Measurements from ENCODE around the gene SOS2. TPM values are rescaled to one million over a fixed set of nuclear protein-coding genes. Genes with fewer than 3 reads are reported as not detected.
"Not testable (repeated sequence)": the region's sequence is repeated elsewhere in the genome, so short reads cannot be mapped to it uniquely, and the experiment has no call there.

The SOS2 gene
- total RNA-seq, 1 donor from 2014 or later: 52.4 TPM

GRCh38 chr14:50091240-50091913 is 140.0 kb downstream of the SOS2 start:
- intact Hi-C loops (cut with DNase I): no loop called here
- ATAC-seq: no peak
- no peak for DNase-seq (ENCODE audit: low spot score)

DNA sequence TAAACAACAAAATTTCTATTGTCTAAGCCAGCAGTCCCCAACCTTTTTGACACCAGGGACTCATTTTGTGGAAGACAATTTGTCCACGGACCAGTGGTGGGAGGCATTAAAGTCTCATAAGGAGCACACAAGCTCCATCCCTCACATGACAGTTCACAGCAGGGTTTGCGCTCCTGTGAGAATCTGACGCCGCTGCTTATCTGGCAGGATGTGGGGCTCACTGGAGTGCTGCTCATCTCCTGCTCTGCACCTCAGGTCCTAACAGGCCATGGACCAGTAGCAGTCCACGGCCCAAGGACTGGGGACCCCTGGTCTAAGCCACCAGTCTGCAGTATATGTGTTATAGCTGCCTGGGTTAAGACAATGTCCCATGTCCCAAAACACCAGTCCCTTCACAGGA is 142.2 kb downstream of the SOS2 start:
- ATAC-seq (no peak), DNase-seq (ENCODE audit: low spot score) (no peak)
- intact Hi-C loops (cut with DNase I): no loop called here

DNA sequence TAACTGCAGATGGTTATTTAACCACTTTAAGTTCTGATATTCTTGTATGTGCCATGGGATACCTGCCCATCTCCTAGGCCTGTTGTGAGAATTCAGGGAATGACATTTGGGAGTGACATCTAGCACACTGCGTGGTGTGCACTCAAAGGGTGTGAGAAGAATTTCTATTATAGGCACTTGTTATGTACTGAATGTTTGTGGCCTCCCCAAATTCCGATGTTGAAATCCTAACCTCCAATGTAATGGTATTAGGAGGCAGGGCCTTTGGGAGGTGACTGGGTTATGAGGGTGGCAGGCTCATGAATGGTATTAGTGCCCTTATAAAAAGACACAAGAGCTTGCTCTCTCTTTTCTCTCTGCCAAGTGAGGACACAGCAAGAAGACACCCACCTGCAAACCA is 142.6 kb downstream of the SOS2 start:
- ATAC-seq: no peak
- DNase-seq (ENCODE audit: low spot score): no peak
- intact Hi-C loops (cut with DNase I): no loop called here

DNA sequence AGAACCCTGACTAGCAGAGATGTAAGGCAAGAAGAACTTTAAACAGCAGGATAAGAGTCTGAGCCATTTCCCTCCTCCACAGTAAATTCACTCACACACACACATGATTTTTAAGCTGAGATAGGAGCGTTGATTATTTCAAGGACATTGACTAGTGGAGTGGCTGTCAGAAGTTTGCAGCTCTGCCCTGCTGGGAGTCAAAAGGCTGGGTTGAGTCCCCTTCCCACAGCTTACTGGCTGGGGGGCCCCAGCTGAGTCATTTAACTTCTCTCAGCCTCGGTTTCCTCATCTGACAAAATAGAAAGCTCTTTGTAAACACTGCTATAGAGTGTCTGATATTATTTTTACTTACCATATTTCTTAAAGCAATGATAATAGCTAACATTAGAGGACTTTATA is 143.3 kb downstream of the SOS2 start:
- ATAC-seq (no peak), DNase-seq (ENCODE audit: low spot score) (no peak)
- intact Hi-C loops (cut with DNase I): no loop called here

GRCh38 chr14:50087341-50088116 is 143.8 kb downstream of the SOS2 start:
- intact Hi-C loops (cut with DNase I): no loop called here
- ATAC-seq (no peak), DNase-seq (ENCODE audit: low spot score) (no peak)

DNA sequence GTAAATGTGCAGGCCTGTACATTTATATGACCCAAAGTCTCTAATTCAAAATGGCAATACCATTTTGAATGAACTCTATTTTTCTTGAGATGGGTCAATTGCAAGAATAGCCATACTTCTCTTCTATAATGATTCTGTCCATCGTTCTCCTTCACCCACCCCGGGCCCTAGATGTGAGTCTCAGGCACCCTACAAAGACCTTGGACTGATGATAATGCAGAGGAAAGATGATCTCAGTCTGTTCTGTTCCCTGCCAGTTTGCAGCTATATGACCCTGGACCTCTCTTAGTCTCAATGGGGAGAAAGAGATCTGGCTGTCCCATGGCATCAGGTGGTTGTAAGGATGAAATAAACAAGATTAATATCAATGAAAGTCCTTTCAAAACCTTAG is 145.1 kb downstream of the SOS2 start:
- intact Hi-C loops (cut with DNase I): no loop called here
- no peak for ATAC-seq
- no peak for DNase-seq (ENCODE audit: low spot score)

GRCh38 chr14:50085570-50086320 is 145.6 kb downstream of the SOS2 start:
- intact Hi-C loops (cut with DNase I): no loop called here
- no peak for ATAC-seq

DNA sequence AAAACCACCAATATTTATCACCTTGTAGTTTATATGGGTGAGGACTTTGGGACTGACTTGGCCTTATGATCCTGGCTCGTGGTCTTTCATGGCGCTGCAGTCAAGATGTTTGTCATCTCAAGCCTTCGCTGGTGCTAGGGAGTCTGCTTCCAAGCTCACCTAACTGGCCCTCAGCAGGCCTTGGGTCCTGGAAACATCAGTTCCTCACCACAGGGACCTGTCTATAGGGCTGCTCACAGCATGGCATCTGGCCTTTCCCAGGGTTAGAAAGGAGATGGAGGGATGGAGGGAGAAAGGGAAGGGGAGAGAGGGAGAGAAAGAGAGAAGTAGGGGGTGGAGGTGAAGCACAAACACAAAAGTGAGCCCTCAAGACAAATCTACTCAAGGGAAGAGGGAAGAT is 146.7 kb downstream of the SOS2 start:
- ATAC-seq (no peak), DNase-seq (ENCODE audit: low spot score) (no peak)
- intact Hi-C loops (cut with DNase I): no loop called here

More at GRCh38 chr14:50085570-50086320, 145.6 kb downstream of the SOS2 start:
- DNase-seq (ENCODE audit: low spot score): no peak

- DNase-seq (ENCODE audit: low spot score): no peak
- peak; percentile 22 for ATAC-seq
- intact Hi-C loops (cut with DNase I): no loop called here
Observed at GRCh38 chr14:50083467-50084337, 147.7 kb downstream of the SOS2 start.

- intact Hi-C loops (cut with DNase I): no loop called here
- DNase-seq (ENCODE audit: low spot score) (no peak), ATAC-seq (no peak)
Observed at GRCh38 chr14:50082784-50083466, 148.5 kb downstream of the SOS2 start.

- ATAC-seq (no peak), DNase-seq (ENCODE audit: low spot score) (no peak)
- intact Hi-C loops (cut with DNase I): no loop called here
Observed at GRCh38 chr14:50082308-50082742, 149.1 kb downstream of the SOS2 start.

GRCh38 chr14:50079103-50079502 is 152.3 kb downstream of the SOS2 start:
- intact Hi-C loops (cut with DNase I); ATAC-seq; DNase-seq (ENCODE audit: low spot score): not testable (repeated sequence)

- ATAC-seq; intact Hi-C loops (cut with DNase I); DNase-seq (ENCODE audit: low spot score): not testable (repeated sequence)
Observed at GRCh38 chr14:50073663-50074062, 157.7 kb downstream of the SOS2 start.

GRCh38 chr14:50072395-50072794 is 159.0 kb downstream of the SOS2 start:
- no peak for DNase-seq (ENCODE audit: low spot score)
- ATAC-seq: no peak
- intact Hi-C loops (cut with DNase I): no loop called here

DNA sequence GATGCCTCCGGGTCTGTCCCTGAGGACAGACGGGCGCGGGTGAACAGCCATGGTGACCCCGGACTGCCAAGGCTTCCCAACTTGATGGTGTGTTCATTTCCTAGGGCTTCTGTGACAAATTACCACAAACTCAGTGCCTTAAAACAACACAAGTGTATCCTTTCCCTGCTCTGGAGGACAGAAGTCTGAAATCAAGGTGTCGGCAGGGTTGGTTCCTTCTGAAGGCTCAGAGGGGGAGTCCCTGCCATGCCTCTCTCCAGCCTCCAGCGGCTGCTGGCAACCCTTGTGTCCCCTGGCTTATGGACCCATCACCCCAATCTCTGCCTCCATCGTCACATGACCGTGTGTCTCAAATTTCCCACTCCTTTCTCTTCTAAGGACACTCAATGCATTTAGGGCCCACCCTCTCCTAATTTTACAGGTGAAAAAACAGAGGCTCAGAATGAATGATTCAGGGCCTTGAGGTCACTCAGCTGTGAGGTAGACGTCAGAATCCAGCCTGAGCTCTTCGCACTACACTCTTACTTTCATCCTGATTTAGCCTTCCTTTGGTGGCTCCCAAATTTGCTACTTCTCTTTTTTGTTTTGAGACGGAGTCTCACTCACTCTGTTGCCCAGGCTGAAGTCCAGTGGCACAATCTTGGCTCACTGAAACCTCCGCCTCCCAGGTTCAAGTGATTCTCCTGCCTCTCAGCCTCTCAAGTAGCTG is 160.4 kb downstream of the SOS2 start:
- DNase-seq (ENCODE audit: low spot score): no peak

DNA sequence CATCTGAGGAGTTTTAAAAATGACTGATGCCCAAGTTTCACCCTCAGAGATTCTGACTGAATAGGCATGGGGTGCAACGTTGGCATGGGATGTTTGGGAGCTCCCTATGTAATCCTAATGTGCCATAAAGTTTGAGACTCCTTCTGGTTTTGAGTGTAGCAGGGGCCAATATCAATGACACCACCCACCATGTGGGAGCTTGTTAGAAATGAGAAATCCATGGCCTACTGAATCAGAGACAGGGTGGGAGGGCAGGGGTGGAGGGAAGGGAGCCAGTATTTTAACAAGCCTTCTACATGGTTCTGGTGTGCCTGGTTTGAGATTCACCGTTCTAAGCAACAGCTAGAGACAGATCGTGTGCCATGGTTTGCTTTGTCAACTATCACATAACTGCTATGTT is 161.1 kb downstream of the SOS2 start:
- intact Hi-C loops (cut with DNase I): no loop called here
- ATAC-seq (no peak), DNase-seq (ENCODE audit: low spot score) (no peak)

More for the DNA sequence above, 160.4 kb downstream of the SOS2 start:
- intact Hi-C loops (cut with DNase I): no loop called here
- ATAC-seq: no peak

- intact Hi-C loops (cut with DNase I): no loop called here
- no peak for ATAC-seq
Observed at GRCh38 chr14:50069325-50069724, 162.1 kb downstream of the SOS2 start.

DNA sequence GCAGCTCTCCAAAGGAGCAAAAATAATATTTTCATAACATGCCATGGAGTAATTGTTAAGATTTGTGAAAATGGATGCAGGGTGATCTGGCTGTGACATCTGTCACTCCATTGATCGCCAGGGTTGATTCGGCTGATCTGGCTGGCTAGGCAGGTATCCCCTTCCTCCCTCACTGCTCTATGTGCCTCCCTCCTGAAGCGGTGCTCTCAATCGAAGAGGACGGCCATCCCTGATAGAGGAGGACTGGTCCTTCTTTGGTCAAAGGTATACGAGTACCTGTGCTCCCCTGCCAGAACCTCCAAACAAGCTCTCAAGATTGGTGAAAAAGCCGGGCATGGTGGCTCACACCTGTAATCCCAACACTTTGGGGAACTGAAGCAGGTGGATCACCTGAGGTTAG is 162.9 kb downstream of the SOS2 start:
- intact Hi-C loops (cut with DNase I): no loop called here
- DNase-seq (ENCODE audit: low spot score): no peak
- ATAC-seq: no peak

More at GRCh38 chr14:50069325-50069724, 162.1 kb downstream of the SOS2 start:
- no peak for DNase-seq (ENCODE audit: low spot score)
